HG03175 (cell line): ENCODE measurements around the gene PPFIA4.

Experiments used
- ATAC-seq: cut with Tn5 transposase; IDR thresholded peaks from one replicate; pipeline ENCODE4 v1.9.1; 2021; ENCODE audit warnings: mild to moderate bottlenecking, moderate library complexity; ENCODE audit not compliant: unreplicated experiment

Gene PPFIA4

GRCh38 chr1:203039609-203040512 lies 13.6 kb downstream of the PPFIA4 start:
- no peak for ATAC-seq

- ATAC-seq: no peak
These were observed 14.4 kb downstream of the PPFIA4 start for GRCh38 chr1:203040513-203041275.

GRCh38 chr1:203041351-203041932 lies 15.2 kb downstream of the PPFIA4 start:
- ATAC-seq: no peak

GRCh38 chr1:203043830-203044545 lies 17.7 kb downstream of the PPFIA4 start:
- no peak for ATAC-seq

GRCh38 chr1:203044546-203045250 lies 18.4 kb downstream of the PPFIA4 start:
- ATAC-seq: no peak

- no peak for ATAC-seq
These were observed 19.0 kb downstream of the PPFIA4 start for GRCh38 chr1:203045336-203045735.

GRCh38 chr1:203045821-203046594 lies 19.7 kb downstream of the PPFIA4 start:
- ATAC-seq: no peak

GRCh38 chr1:203046984-203047630 lies 20.8 kb downstream of the PPFIA4 start:
- ATAC-seq: no peak

GRCh38 chr1:203048086-203048485 lies 21.8 kb downstream of the PPFIA4 start:
- no peak for ATAC-seq

- ATAC-seq: no peak
These were observed 22.3 kb downstream of the PPFIA4 start for GRCh38 chr1:203048555-203049051.

GRCh38 chr1:203049077-203049476 lies 22.8 kb downstream of the PPFIA4 start:
- ATAC-seq: no peak

- no peak for ATAC-seq
These were observed 23.4 kb downstream of the PPFIA4 start for GRCh38 chr1:203049576-203050180.

GRCh38 chr1:203050826-203051225 lies 24.5 kb downstream of the PPFIA4 start:
- ATAC-seq: no peak

GRCh38 chr1:203051841-203052324 lies 25.6 kb downstream of the PPFIA4 start:
- ATAC-seq: no peak

GRCh38 chr1:203052601-203053000 lies 26.3 kb downstream of the PPFIA4 start:
- ATAC-seq: no peak

- ATAC-seq: no peak
These were observed 27.9 kb downstream of the PPFIA4 start for GRCh38 chr1:203054184-203054583.

GRCh38 chr1:203054642-203055041 lies 28.4 kb downstream of the PPFIA4 start:
- ATAC-seq: no peak

GRCh38 chr1:203055161-203055799 lies 29.0 kb downstream of the PPFIA4 start:
- ATAC-seq: no peak
